Transverse colon (tissue), 4 donors: ENCODE measurements around the gene MT1F. TPM values are rescaled to one million over a fixed set of nuclear protein-coding genes. Genes with fewer than 3 reads are reported as not detected.

Experiments used
- DNase-seq: peaks from one replicate; pipeline ENCODE4 v3.0.0-alpha.2; 2019
- H3K27ac ChIP-seq, 4 donors: fragments of 200-600 bp; sonication (generic); 2 replicates each; pipeline ENCODE4 v1.5.1; 2016 to 2018; ENCODE audit warnings: inconsistent platforms in 4 of 4
- H3K27me3 ChIP-seq: fragments of 200-600 bp; sonication (generic); 2 replicates; pipeline ENCODE4 v1.5.1; 2017; ENCODE audit warnings: inconsistent platforms
- H3K36me3 ChIP-seq, 4 donors: fragments of 200-600 bp; sonication (generic); 2 replicates each; pipeline ENCODE4 v1.5.1; 2017 to 2019; ENCODE audit warnings: inconsistent platforms in 4 of 4
- H3K4me1 ChIP-seq, 4 donors: fragments of 200-600 bp; sonication (generic); 2 replicates each; pipeline ENCODE4 v1.5.1; 2017 to 2020; ENCODE audit warnings: inconsistent platforms in 4 of 4
- H3K4me3 ChIP-seq, 4 donors: fragments of 200-600 bp; sonication (generic); 1 replicate in 1 of 4; 2 replicates in 3 of 4; pipeline versions ENCODE4 v1.5.1 to v1.6.1; 2017 to 2019; ENCODE audit warnings: inconsistent platforms in 4 of 4
- H3K9me3 ChIP-seq, 2 donors: fragments of 200-600 bp; sonication (generic); 2 replicates each; pipeline ENCODE4 v1.5.1; 2017 to 2019; ENCODE audit warnings: inconsistent platforms in 2 of 2
- CTCF ChIP-seq, 5 experiments: fragments of 200-600 bp in 3 of 5; fragments of 450-650 bp in 2 of 5; sonication (generic) in 3 of 5; IDR thresholded peaks; 1 replicate in 2 of 5; 2 replicates in 3 of 5; pipeline ENCODE4 v1.5.1; 2016 to 2017; ENCODE audit warnings: antibody characterized with exemption in 5 of 5, inconsistent platforms in 3 of 5, mild to moderate bottlenecking in 2 of 5, moderate library complexity in 1 of 5
- EP300 ChIP-seq: sonication (generic); formaldehyde crosslinking; IDR thresholded peaks from one replicate; pipeline ENCODE4 v1.6.1; 2017; ENCODE audit warnings: antibody characterized with exemption, low read depth
- POLR2A ChIP-seq: fragments of 450-650 bp; IDR thresholded peaks from one replicate; pipeline ENCODE4 v1.6.1; 2016; ENCODE audit warnings: antibody characterized with exemption, mild to moderate bottlenecking, moderate library complexity
- POLR2AphosphoS5 ChIP-seq, 3 donors: sonication (generic); formaldehyde crosslinking; IDR thresholded peaks; one replicate each; pipeline ENCODE4 v1.6.1; 2016; ENCODE audit warnings: antibody characterized with exemption in 3 of 3
- WGBS, 2 donors: methylation state at CpG; one replicate each; pipeline ENCODE4 v1.1.5; 2018; ENCODE audit warnings: low coverage in 1 of 2; 5-methylcytosine and 5-hydroxymethylcytosine counted together
- in situ Hi-C, 4 donors: fragments of 200-750 bp; cut with MboI; loops; one replicate each; pipeline versions ENCODE4 v1.15.0 to v1.15.1; 2017; ENCODE audit warnings: low sequenced_read_pairs in 3 of 4, low pct_ligation_motif_present in 1 of 4, low pct_unique_long_range_greater_than_20kb in 1 of 4
- intact Hi-C: fragments of 100-400 bp; cut with DNase I; formaldehyde crosslinking; loops from one replicate; pipeline ENCODE4 v1.15.1; 2023; ENCODE audit warnings: low total_unique reads
- total RNA-seq, 4 donors: library from RNA; depleted of rRNA; stranded (reverse); fragments of >200 nt; gene quantifications; one replicate each; pipeline ENCODE4 v1.1.0, GENCODE V29; 2016

Gene MT1F
- total RNA-seq, 4 donors from 2014 or later = 6.8 to 54.5 (median 18.9) TPM

GRCh38 chr16:56629531-56629930 lies 28.2 kb upstream of the MT1F start:
- intact Hi-C loops (loop anchor here (5.0 kb wide), 1 partner anchor 53 kb away; the partner anchor contains the start of gene MT1X), in situ Hi-C loops (no loop called here)
- H3K9me3 ChIP-seq = no peaks in the 10 kb centered on the region
- H3K36me3 ChIP-seq = no peaks in the 10 kb centered on the region
- DNase-seq = no peak
- H3K4me3 ChIP-seq = no peak overlapping the region
- peaks cover 29% of the 10 kb centered on the region for H3K27me3 ChIP-seq
- no peak overlapping the region for H3K27ac ChIP-seq
- 77% methylated on average over 3 of the region's 3 CpGs; no CpG with 5 or more reads in 1 of the 2 donors for WGBS, 2 donors
- H3K4me1 ChIP-seq = peaks cover 0 to 36% (median 29%) of the 10 kb centered on the region in 4 donors
- TF ChIP-seq EP300 (no peak), POLR2A (no peak), CTCF (IDR thresholded peaks at IDR 0.05) (no peak), POLR2AphosphoS5 (IDR thresholded peaks at IDR 0.05) (no peak)

GRCh38 chr16:56630134-56630533 lies 27.6 kb upstream of the MT1F start:
- no peak for DNase-seq
- TF ChIP-seq POLR2AphosphoS5 (IDR thresholded peaks at IDR 0.05) (no peak), EP300 (no peak), CTCF (IDR thresholded peaks at IDR 0.05) (no peak), POLR2A (no peak)
- 70 to 75% methylated on average over 2 to 3 of the region's 3 CpGs for WGBS, 2 donors
- in situ Hi-C loops = no loop called here
- intact Hi-C loops = no loop called here
- Histone ChIP-seq H3K27ac (no peak overlapping the region), H3K9me3 (no peaks in the 10 kb centered on the region), H3K4me3 (no peak overlapping the region), H3K4me1 (peaks cover 1 to 36% (median 29%) of the 10 kb centered on the region in 4 donors), H3K36me3 (no peaks in the 10 kb centered on the region), H3K27me3 (peaks cover 35% of the 10 kb centered on the region)

- H3K9me3 ChIP-seq = no peaks in the 10 kb centered on the region
- H3K27me3 ChIP-seq = peaks cover 46% of the 10 kb centered on the region
- DNase-seq = no peak
- intact Hi-C loops (no loop called here), in situ Hi-C loops (no loop called here)
- no peaks in the 10 kb centered on the region for H3K36me3 ChIP-seq
- H3K27ac ChIP-seq = peak overlapping the region in 3 of 4 donors; percentile 54 to 74 (median 64)
- 80 to 89% methylated on average over 1 to 10 of the region's 10 CpGs for WGBS, 2 donors
- TF ChIP-seq POLR2A = no peak
- no peak for TF ChIP-seq EP300
- no peak for TF ChIP-seq CTCF (IDR thresholded peaks at IDR 0.05)
- TF ChIP-seq POLR2AphosphoS5 (IDR thresholded peaks at IDR 0.05) = no peak
- H3K4me3 ChIP-seq = no peak overlapping the region
- peaks cover 6 to 40% (median 26%) of the 10 kb centered on the region in 4 donors for H3K4me1 ChIP-seq
These were observed 26.6 kb upstream of the MT1F start for GRCh38 chr16:56631197-56631596.

GRCh38 chr16:56631832-56632155 lies 26.0 kb upstream of the MT1F start:
- Histone ChIP-seq H3K27me3 (peaks cover 52% of the 10 kb centered on the region), H3K27ac (peak overlapping the region; percentile 53 to 74 (median 59)), H3K9me3 (no peaks in the 10 kb centered on the region), H3K4me1 (peaks cover 6 to 34% (median 21%) of the 10 kb centered on the region in 4 donors), H3K4me3 (peak overlapping the region; percentile 18 to 58 (median 45)), H3K36me3 (no peaks in the 10 kb centered on the region)
- no peak for TF ChIP-seq POLR2A
- TF ChIP-seq CTCF (IDR thresholded peaks at IDR 0.05) = no peak
- TF ChIP-seq POLR2AphosphoS5 (IDR thresholded peaks at IDR 0.05) = no peak
- no peak for TF ChIP-seq EP300
- DNase-seq = no peak
- WGBS, 2 donors = 36% methylated on average over 14 of the region's 14 CpGs; no CpG with 5 or more reads in 1 of the 2 donors
- intact Hi-C loops = loop anchor here (1.0 kb wide), 1 partner anchor 23 kb away; the partner anchor contains the start of gene MT2A
- in situ Hi-C loops = no loop called here
